Neural cell (in vitro differentiated cells): ENCODE results near the gene MUC6.

Experiments used
- EP300 ChIP-seq: fragments of 450-650 bp; conservative IDR thresholded peaks from 2 replicates; pipeline ENCODE4 v1.6.1; 2014; ENCODE audit warnings: antibody characterized with exemption, mild to moderate bottlenecking, moderate library complexity; ENCODE audit not compliant: poor library complexity, severe bottlenecking
- POLR2AphosphoS5 ChIP-seq: IDR thresholded peaks from 2 replicates; pipeline ENCODE4 v1.6.1; 2012
- TF ChIP-seq, protein P1 (sequence below): fragments of 450-650 bp; IDR thresholded peaks from 2 replicates; pipeline ENCODE4 v1.5.1; 2014; ENCODE audit warnings: antibody characterized with exemption, mild to moderate bottlenecking, moderate library complexity; ENCODE audit not compliant: poor library complexity, severe bottlenecking
- TF ChIP-seq, protein P2 (sequence below): IDR thresholded peaks from 2 replicates; pipeline ENCODE4 v1.6.1; 2012; ENCODE audit warnings: borderline replicate concordance

DNA sequence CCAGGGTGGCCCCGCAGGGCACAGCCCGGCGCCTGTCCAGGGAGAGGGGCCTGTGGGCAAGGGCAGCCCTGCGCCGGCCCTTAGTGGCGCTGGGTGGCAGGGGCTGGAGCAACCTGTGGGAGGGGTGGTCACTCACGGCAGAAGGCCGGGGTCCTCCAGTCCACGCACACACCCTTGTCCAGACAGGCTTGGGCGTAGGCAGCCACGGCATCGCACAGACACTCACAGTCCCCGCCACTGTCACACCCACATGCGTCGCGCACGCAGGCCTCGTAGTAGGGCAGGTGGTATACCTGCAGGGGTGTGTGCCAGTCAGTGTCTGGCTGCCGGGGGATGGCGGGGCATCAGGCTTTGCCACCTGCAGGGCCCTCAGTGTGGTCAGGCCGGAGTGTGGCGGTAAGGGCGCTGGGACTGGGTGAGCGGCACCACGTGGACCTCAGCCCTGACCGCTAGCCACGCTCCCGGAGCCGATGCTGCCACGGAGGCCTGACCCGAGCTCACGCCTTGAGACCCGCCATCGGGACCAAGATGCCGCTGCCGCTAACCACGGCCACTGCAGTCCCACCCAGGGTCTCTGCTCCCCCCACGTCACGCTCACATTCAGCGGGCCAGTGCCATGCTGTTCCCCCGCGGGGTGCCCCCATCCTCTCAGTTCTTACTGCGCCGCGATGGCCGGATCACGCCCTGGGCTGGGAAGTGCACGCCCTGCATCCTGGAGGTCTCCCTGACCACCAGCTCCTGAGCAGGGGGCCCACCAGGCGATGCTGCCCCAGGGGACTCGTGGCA lies 12.5 kb downstream of the MUC6 start:
- TF ChIP-seq POLR2AphosphoS5 = no peak
- TF ChIP-seq, protein P1, sequence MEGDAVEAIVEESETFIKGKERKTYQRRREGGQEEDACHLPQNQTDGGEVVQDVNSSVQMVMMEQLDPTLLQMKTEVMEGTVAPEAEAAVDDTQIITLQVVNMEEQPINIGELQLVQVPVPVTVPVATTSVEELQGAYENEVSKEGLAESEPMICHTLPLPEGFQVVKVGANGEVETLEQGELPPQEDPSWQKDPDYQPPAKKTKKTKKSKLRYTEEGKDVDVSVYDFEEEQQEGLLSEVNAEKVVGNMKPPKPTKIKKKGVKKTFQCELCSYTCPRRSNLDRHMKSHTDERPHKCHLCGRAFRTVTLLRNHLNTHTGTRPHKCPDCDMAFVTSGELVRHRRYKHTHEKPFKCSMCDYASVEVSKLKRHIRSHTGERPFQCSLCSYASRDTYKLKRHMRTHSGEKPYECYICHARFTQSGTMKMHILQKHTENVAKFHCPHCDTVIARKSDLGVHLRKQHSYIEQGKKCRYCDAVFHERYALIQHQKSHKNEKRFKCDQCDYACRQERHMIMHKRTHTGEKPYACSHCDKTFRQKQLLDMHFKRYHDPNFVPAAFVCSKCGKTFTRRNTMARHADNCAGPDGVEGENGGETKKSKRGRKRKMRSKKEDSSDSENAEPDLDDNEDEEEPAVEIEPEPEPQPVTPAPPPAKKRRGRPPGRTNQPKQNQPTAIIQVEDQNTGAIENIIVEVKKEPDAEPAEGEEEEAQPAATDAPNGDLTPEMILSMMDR = no peak
- TF ChIP-seq, protein P2, sequence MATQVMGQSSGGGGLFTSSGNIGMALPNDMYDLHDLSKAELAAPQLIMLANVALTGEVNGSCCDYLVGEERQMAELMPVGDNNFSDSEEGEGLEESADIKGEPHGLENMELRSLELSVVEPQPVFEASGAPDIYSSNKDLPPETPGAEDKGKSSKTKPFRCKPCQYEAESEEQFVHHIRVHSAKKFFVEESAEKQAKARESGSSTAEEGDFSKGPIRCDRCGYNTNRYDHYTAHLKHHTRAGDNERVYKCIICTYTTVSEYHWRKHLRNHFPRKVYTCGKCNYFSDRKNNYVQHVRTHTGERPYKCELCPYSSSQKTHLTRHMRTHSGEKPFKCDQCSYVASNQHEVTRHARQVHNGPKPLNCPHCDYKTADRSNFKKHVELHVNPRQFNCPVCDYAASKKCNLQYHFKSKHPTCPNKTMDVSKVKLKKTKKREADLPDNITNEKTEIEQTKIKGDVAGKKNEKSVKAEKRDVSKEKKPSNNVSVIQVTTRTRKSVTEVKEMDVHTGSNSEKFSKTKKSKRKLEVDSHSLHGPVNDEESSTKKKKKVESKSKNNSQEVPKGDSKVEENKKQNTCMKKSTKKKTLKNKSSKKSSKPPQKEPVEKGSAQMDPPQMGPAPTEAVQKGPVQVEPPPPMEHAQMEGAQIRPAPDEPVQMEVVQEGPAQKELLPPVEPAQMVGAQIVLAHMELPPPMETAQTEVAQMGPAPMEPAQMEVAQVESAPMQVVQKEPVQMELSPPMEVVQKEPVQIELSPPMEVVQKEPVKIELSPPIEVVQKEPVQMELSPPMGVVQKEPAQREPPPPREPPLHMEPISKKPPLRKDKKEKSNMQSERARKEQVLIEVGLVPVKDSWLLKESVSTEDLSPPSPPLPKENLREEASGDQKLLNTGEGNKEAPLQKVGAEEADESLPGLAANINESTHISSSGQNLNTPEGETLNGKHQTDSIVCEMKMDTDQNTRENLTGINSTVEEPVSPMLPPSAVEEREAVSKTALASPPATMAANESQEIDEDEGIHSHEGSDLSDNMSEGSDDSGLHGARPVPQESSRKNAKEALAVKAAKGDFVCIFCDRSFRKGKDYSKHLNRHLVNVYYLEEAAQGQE = no peak
- no peak for TF ChIP-seq EP300
